ENCODE results near the gene UPF2.

UPF2 gene

DNA sequence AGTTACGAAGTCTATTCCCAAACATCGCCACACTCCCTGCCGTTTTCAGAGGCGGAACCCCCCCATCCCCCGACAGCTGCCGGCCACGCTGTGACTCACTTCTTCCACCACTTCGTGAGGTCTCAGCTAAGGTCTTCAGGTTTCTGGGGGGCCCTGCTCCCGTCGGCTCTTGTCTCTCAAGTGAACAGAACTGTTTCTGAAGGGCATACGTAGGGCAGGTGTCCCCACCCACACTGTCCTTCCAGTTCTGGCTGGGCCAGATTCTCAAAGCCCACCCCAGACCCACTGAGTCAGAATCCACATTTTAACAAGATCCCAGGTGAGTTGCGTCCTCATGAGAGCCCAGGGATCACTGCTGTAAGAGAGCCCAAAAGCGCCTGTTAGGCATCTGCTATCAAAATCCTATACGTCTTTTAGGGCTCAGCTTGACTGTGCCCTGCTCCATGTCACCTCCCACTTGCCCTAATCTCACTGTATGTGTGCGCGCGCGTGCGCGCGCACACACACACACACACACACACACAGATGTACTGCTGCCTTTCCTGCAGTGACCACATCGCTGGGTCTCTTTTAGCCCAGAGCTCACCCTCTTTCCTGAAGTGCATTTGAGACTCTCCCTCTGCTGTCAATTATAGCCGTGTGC is 140.7 kb downstream of the UPF2 start:
- Histone ChIP-seq H3K4me3 (no peak overlapping the region), H3K27ac (no peak overlapping the region), H3K9ac (ENCODE audit: insufficient read length) (no peak overlapping the region), H3K9me3 (ENCODE audit: low read depth, low read length) (no peaks in the 10 kb centered on the region), H3K36me3 (ENCODE audit: insufficient read depth, low read length) (no peaks in the 10 kb centered on the region)
- no peak for TF ChIP-seq POLR2AphosphoS5 (IDR thresholded peaks at IDR 0.05; ENCODE audit: borderline replicate concordance, low read depth, low read length)
- no peak for DNase-seq (ENCODE audit: low read depth, low spot score)

- Histone ChIP-seq H3K4me3 (no peak overlapping the region), H3K9ac (ENCODE audit: insufficient read length) (no peak overlapping the region), H3K9me3 (ENCODE audit: low read depth, low read length) (no peaks in the 10 kb centered on the region), H3K27ac (no peak overlapping the region), H3K36me3 (ENCODE audit: insufficient read depth, low read length) (no peaks in the 10 kb centered on the region)
- DNase-seq (ENCODE audit: low read depth, low spot score) = no peak
- TF ChIP-seq POLR2AphosphoS5 (IDR thresholded peaks at IDR 0.05; ENCODE audit: borderline replicate concordance, low read depth, low read length) (no peak), FOXP2 (optimal IDR thresholded peaks at IDR 0.05; ENCODE audit: control extremely low read depth, extremely low read length, insufficient read depth) (no peak), EZH2 (IDR thresholded peaks at IDR 0.05) (no peak)
These were observed 141.2 kb downstream of the UPF2 start for GRCh38 chr10:11901454-11901832.

GRCh38 chr10:11901036-11901301 is 141.6 kb downstream of the UPF2 start:
- DNase-seq (ENCODE audit: low read depth, low spot score) = no peak
- no peaks in the 10 kb centered on the region for H3K9me3 ChIP-seq (ENCODE audit: low read depth, low read length)
- H3K27ac ChIP-seq = no peak overlapping the region
- H3K9ac ChIP-seq (ENCODE audit: insufficient read length) = no peak overlapping the region
- TF ChIP-seq FOXP2 (optimal IDR thresholded peaks at IDR 0.05; ENCODE audit: control extremely low read depth, extremely low read length, insufficient read depth) (no peak), EZH2 (IDR thresholded peaks at IDR 0.05) (no peak), POLR2AphosphoS5 (IDR thresholded peaks at IDR 0.05; ENCODE audit: borderline replicate concordance, low read depth, low read length) (no peak)
- H3K36me3 ChIP-seq (ENCODE audit: insufficient read depth, low read length) = no peaks in the 10 kb centered on the region
- no peak overlapping the region for H3K4me3 ChIP-seq

GRCh38 chr10:11899067-11899876 is 143.3 kb downstream of the UPF2 start:
- no peak for DNase-seq (ENCODE audit: low read depth, low spot score)
- no peak overlapping the region for H3K9ac ChIP-seq (ENCODE audit: insufficient read length)
- no peaks in the 10 kb centered on the region for H3K9me3 ChIP-seq (ENCODE audit: low read depth, low read length)
- H3K27ac ChIP-seq = no peak overlapping the region
- no peak overlapping the region for H3K4me3 ChIP-seq
- TF ChIP-seq EZH2 (IDR thresholded peaks at IDR 0.05) (no peak), FOXP2 (optimal IDR thresholded peaks at IDR 0.05; ENCODE audit: control extremely low read depth, extremely low read length, insufficient read depth) (no peak), POLR2AphosphoS5 (IDR thresholded peaks at IDR 0.05; ENCODE audit: borderline replicate concordance, low read depth, low read length) (no peak)
- H3K36me3 ChIP-seq (ENCODE audit: insufficient read depth, low read length) = no peaks in the 10 kb centered on the region

GRCh38 chr10:11898372-11899066 is 144.1 kb downstream of the UPF2 start:
- TF ChIP-seq FOXP2 (optimal IDR thresholded peaks at IDR 0.05; ENCODE audit: control extremely low read depth, extremely low read length, insufficient read depth) (no peak), POLR2AphosphoS5 (IDR thresholded peaks at IDR 0.05; ENCODE audit: borderline replicate concordance, low read depth, low read length) (no peak), EZH2 (IDR thresholded peaks at IDR 0.05) (no peak)

DNA sequence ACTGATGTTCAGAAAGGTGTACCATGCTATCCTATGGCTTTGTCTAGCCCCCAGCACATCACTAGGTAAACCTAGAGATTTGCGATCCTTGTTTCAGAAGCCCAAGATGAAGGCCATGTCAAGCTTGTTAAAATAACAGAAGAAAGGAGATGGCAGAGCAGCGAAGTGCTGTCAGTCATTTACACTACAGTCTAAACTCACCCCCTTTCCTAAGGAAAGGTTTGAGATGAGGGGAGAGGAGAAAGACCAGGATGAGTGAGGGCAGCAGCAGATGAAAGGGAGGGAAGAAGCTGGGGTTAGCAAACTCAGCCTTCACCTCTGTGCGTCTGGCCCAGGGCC is 144.6 kb downstream of the UPF2 start:
- Histone ChIP-seq H3K36me3 (ENCODE audit: insufficient read depth, low read length) (no peaks in the 10 kb centered on the region), H3K27ac (no peak overlapping the region), H3K9me3 (ENCODE audit: low read depth, low read length) (no peaks in the 10 kb centered on the region), H3K9ac (ENCODE audit: insufficient read length) (no peak overlapping the region), H3K4me3 (no peak overlapping the region)
- DNase-seq (ENCODE audit: low read depth, low spot score) = no peak
- TF ChIP-seq EZH2 (IDR thresholded peaks at IDR 0.05) = no peak
- no peak for TF ChIP-seq FOXP2 (optimal IDR thresholded peaks at IDR 0.05; ENCODE audit: control extremely low read depth, extremely low read length, insufficient read depth)

More at GRCh38 chr10:11898372-11899066, 144.1 kb downstream of the UPF2 start:
- no peak overlapping the region for H3K9ac ChIP-seq (ENCODE audit: insufficient read length)
- no peaks in the 10 kb centered on the region for H3K36me3 ChIP-seq (ENCODE audit: insufficient read depth, low read length)
- no peaks in the 10 kb centered on the region for H3K9me3 ChIP-seq (ENCODE audit: low read depth, low read length)
- no peak overlapping the region for H3K27ac ChIP-seq
- no peak overlapping the region for H3K4me3 ChIP-seq
- no peak for DNase-seq (ENCODE audit: low read depth, low spot score)

- Histone ChIP-seq H3K36me3 (ENCODE audit: insufficient read depth, low read length) (no peaks in the 10 kb centered on the region), H3K9ac (ENCODE audit: insufficient read length) (no peak overlapping the region), H3K4me3 (no peak overlapping the region), H3K9me3 (ENCODE audit: low read depth, low read length) (no peaks in the 10 kb centered on the region), H3K27ac (no peak overlapping the region)
- TF ChIP-seq POLR2AphosphoS5 (IDR thresholded peaks at IDR 0.05; ENCODE audit: borderline replicate concordance, low read depth, low read length) (no peak), FOXP2 (optimal IDR thresholded peaks at IDR 0.05; ENCODE audit: control extremely low read depth, extremely low read length, insufficient read depth) (no peak), EZH2 (IDR thresholded peaks at IDR 0.05) (no peak)
- no peak for DNase-seq (ENCODE audit: low read depth, low spot score)
These were observed 145.9 kb downstream of the UPF2 start for GRCh38 chr10:11896549-11897200.

GRCh38 chr10:11895598-11895997 is 147.0 kb downstream of the UPF2 start:
- no peak for DNase-seq (ENCODE audit: low read depth, low spot score)
- no peak for TF ChIP-seq EZH2 (IDR thresholded peaks at IDR 0.05)
- no peak for TF ChIP-seq POLR2AphosphoS5 (IDR thresholded peaks at IDR 0.05; ENCODE audit: borderline replicate concordance, low read depth, low read length)
- TF ChIP-seq FOXP2 (optimal IDR thresholded peaks at IDR 0.05; ENCODE audit: control extremely low read depth, extremely low read length, insufficient read depth) = no peak
- no peaks in the 10 kb centered on the region for H3K36me3 ChIP-seq (ENCODE audit: insufficient read depth, low read length)
- H3K9me3 ChIP-seq (ENCODE audit: low read depth, low read length) = no peaks in the 10 kb centered on the region
- no peak overlapping the region for H3K9ac ChIP-seq (ENCODE audit: insufficient read length)
- no peak overlapping the region for H3K27ac ChIP-seq
- no peak overlapping the region for H3K4me3 ChIP-seq

Data from SK-N-MC (cell line).